ENCODE measurements around the gene NIPA2.

NIPA2 gene

DNA sequence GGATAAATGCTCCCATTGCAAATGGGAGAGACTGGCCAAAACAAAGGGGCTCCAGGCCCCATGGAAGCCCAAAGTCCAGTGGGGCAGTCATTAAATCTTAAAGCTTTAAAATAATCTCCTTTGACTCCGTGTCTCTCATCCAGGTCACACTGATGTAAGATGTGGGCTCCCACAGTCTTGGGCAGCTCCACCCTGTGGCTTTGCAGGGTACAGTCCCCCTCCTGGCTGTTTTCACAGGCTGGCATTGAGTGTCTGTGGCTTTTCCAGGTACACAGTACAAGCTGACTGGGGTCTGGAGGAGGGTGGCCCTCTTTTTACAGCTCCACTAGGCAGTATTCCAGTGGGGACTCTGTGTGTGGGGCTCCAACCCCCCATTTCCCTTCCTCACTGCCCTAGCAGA, 45.9 kb downstream of the NIPA2 start:
- CTCF ChIA-PET, result no interaction called here
- DNase-seq (ENCODE audit: extremely low spot score), result no peak
- POLR2A ChIA-PET, result no interaction called here
- TF ChIP-seq TARDBP (IDR thresholded peaks at IDR 0.05), result no peak
- no peak for TF ChIP-seq FOXA1 (IDR thresholded peaks at IDR 0.05)
- no peak for TF ChIP-seq L3MBTL2 (conservative IDR thresholded peaks at IDR 0.05)
- no peak for TF ChIP-seq ZNF384 (IDR thresholded peaks at IDR 0.05)
- TF ChIP-seq, protein P1, sequence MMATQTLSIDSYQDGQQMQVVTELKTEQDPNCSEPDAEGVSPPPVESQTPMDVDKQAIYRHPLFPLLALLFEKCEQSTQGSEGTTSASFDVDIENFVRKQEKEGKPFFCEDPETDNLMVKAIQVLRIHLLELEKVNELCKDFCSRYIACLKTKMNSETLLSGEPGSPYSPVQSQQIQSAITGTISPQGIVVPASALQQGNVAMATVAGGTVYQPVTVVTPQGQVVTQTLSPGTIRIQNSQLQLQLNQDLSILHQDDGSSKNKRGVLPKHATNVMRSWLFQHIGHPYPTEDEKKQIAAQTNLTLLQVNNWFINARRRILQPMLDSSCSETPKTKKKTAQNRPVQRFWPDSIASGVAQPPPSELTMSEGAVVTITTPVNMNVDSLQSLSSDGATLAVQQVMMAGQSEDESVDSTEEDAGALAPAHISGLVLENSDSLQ (IDR thresholded peaks at IDR 0.05), result no peak
- no peak for TF ChIP-seq FOXK2 (IDR thresholded peaks at IDR 0.05)
- TF ChIP-seq FOXM1 (IDR thresholded peaks at IDR 0.05; ENCODE audit: borderline replicate concordance), result no peak
- no peak for TF ChIP-seq ARNT (IDR thresholded peaks at IDR 0.05)
- no peak for TF ChIP-seq CTBP1 (IDR thresholded peaks at IDR 0.05; ENCODE audit: borderline replicate concordance)
- no peak for TF ChIP-seq NFRKB (IDR thresholded peaks at IDR 0.05)
- TF ChIP-seq LEF1 (IDR thresholded peaks at IDR 0.05; ENCODE audit: borderline replicate concordance), result no peak
- TF ChIP-seq HDGF (IDR thresholded peaks at IDR 0.05; ENCODE audit: borderline replicate concordance), result no peak
- TF ChIP-seq ELF4 (IDR thresholded peaks at IDR 0.05), result no peak

DNA sequence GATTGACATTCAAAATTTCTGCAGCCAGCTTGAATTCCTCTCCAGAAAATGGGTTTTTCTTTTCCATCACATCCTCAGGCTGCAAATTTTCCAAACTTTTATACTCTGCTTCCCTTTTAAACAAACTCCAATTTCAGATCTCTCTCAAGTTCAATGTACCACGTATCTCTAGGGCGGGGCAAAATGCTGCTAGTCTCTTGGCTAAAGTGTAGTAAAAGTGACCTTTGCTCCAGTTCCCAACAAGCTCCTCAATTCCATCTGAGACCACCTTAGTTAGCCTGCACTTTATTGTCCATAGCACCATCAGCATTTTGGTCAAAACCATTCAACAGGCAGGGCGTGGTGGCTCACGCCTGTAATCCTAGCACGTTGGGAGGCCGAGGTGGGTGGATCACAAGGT, 46.7 kb downstream of the NIPA2 start:
- POLR2A ChIA-PET, result no interaction called here
- TF ChIP-seq NFRKB (IDR thresholded peaks at IDR 0.05) (no peak), FOXK2 (IDR thresholded peaks at IDR 0.05) (no peak), TARDBP (IDR thresholded peaks at IDR 0.05) (no peak), LEF1 (IDR thresholded peaks at IDR 0.05; ENCODE audit: borderline replicate concordance) (no peak), FOXA1 (IDR thresholded peaks at IDR 0.05) (no peak), ZNF384 (IDR thresholded peaks at IDR 0.05) (no peak), HDGF (IDR thresholded peaks at IDR 0.05; ENCODE audit: borderline replicate concordance) (no peak), SP1 (IDR thresholded peaks at IDR 0.05) (no peak), BHLHE40 (IDR thresholded peaks at IDR 0.05; ENCODE audit: borderline replicate concordance) (no peak), L3MBTL2 (conservative IDR thresholded peaks at IDR 0.05) (no peak), ARNT (IDR thresholded peaks at IDR 0.05) (no peak), ELF4 (IDR thresholded peaks at IDR 0.05) (no peak)
- TF ChIP-seq, protein P1 (IDR thresholded peaks at IDR 0.05), result no peak
- no peak for DNase-seq (ENCODE audit: extremely low spot score)
- CTCF ChIA-PET, result no interaction called here

GRCh38 chr15:22887157-22887951, 48.9 kb downstream of the NIPA2 start:
- TF ChIP-seq SUZ12 (IDR thresholded peaks at IDR 0.05) (no peak), FOXM1 (IDR thresholded peaks at IDR 0.05; ENCODE audit: borderline replicate concordance) (no peak), FOXA1 (IDR thresholded peaks at IDR 0.05) (no peak), LEF1 (IDR thresholded peaks at IDR 0.05; ENCODE audit: borderline replicate concordance) (no peak), FOXK2 (IDR thresholded peaks at IDR 0.05) (no peak), BHLHE40 (IDR thresholded peaks at IDR 0.05; ENCODE audit: borderline replicate concordance) (no peak), ZNF384 (IDR thresholded peaks at IDR 0.05) (no peak), CTBP1 (IDR thresholded peaks at IDR 0.05; ENCODE audit: borderline replicate concordance) (no peak), HDGF (IDR thresholded peaks at IDR 0.05; ENCODE audit: borderline replicate concordance) (no peak), SP1 (IDR thresholded peaks at IDR 0.05) (no peak), L3MBTL2 (conservative IDR thresholded peaks at IDR 0.05) (no peak), NFRKB (IDR thresholded peaks at IDR 0.05) (no peak), ELF4 (IDR thresholded peaks at IDR 0.05) (no peak)
- TF ChIP-seq, protein P1 (IDR thresholded peaks at IDR 0.05), result no peak
- no peak for DNase-seq (ENCODE audit: extremely low spot score)
- CTCF ChIA-PET, result no interaction called here
- POLR2A ChIA-PET, result no interaction called here

DNA sequence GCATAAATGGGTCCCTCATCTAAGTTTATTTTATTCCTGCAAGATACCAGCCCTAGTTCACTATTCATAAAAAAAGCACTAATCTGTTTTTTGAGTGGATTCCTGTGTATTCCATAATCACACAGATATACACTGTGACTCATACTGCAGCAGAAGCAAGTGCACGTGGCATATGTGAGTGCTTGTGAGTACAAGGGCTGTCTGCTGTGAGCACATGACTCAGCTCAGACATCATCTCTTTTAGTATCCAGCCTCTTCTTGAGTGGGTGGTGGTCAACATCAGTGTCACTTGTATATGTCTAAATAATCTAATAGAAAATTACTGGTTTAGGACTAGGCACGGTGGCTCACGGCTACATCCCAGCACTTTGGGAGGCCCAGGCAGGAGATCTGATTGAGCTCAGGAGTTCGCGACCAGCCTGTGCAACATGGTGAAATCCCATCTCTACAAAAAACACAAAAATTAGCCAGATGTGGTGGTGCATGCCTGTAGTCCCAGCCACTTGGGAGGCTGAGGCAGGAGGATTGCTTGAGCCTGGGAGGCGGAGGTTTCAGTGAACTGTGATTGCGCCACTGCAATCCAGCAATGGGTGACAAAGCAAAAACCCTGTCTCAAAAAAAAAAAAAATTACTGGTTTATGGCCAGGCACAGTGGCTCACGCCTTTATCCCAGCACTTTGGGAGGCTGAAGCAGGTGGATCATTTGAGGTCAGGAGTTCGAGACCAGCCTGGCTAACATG, 49.8 kb downstream of the NIPA2 start:
- POLR2A ChIA-PET, result no interaction called here
- CTCF ChIA-PET, result no interaction called here
- TF ChIP-seq SP1 (IDR thresholded peaks at IDR 0.05), result no peak
- no peak for TF ChIP-seq LEF1 (IDR thresholded peaks at IDR 0.05; ENCODE audit: borderline replicate concordance)
- no peak for TF ChIP-seq TARDBP (IDR thresholded peaks at IDR 0.05)
- TF ChIP-seq FOXM1 (IDR thresholded peaks at IDR 0.05; ENCODE audit: borderline replicate concordance), result no peak
- TF ChIP-seq, protein P1 (IDR thresholded peaks at IDR 0.05), result no peak
- no peak for TF ChIP-seq CTBP1 (IDR thresholded peaks at IDR 0.05; ENCODE audit: borderline replicate concordance)
- no peak for TF ChIP-seq FOXA1 (IDR thresholded peaks at IDR 0.05)
- TF ChIP-seq HDGF (IDR thresholded peaks at IDR 0.05; ENCODE audit: borderline replicate concordance), result no peak
- no peak for DNase-seq (ENCODE audit: extremely low spot score)

DNA sequence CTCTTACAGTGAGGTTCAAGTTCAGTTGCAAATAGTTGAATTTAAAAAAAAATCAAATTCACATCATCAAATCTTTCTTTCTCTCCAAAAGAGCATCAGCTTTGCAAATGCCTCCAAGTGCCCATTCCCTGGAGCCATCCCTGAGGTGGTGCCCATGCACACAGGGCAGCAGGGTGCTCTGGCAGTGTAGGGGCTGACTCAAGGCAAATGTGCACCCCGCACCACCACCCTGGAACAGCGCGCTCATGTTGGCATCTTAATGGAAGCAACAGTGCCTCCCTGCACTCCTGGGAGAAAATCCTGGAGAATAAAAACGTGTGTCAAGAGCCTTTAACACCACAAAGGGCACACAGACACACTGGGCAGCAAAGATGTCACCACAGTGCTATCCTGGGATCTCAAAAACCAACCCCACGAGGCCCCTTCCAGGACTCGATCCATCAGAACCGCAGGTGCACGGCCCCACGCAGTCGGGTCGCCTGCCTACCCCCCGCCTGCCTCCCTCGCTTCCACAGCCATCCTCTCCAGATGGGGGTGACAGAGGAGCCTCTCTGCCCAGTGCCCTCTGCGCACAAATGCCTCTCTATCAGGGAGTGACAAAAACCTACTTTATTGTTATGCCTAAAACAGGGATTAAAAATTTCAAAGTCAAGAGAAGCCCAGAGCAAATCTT, 50.8 kb downstream of the NIPA2 start:
- no peak for DNase-seq (ENCODE audit: extremely low spot score)
- no peak for TF ChIP-seq L3MBTL2 (conservative IDR thresholded peaks at IDR 0.05)
- TF ChIP-seq BHLHE40 (IDR thresholded peaks at IDR 0.05; ENCODE audit: borderline replicate concordance), result no peak
- TF ChIP-seq TARDBP (IDR thresholded peaks at IDR 0.05), result no peak
- no peak for TF ChIP-seq HDGF (IDR thresholded peaks at IDR 0.05; ENCODE audit: borderline replicate concordance)
- no peak for TF ChIP-seq ZNF384 (IDR thresholded peaks at IDR 0.05)
- no peak for TF ChIP-seq ELF4 (IDR thresholded peaks at IDR 0.05)
- no peak for TF ChIP-seq FOXK2 (IDR thresholded peaks at IDR 0.05)
- no peak for TF ChIP-seq SP1 (IDR thresholded peaks at IDR 0.05)
- TF ChIP-seq LEF1 (IDR thresholded peaks at IDR 0.05; ENCODE audit: borderline replicate concordance), result no peak
- TF ChIP-seq FOXM1 (IDR thresholded peaks at IDR 0.05; ENCODE audit: borderline replicate concordance), result no peak
- TF ChIP-seq SUZ12 (IDR thresholded peaks at IDR 0.05), result no peak
- TF ChIP-seq CTBP1 (IDR thresholded peaks at IDR 0.05; ENCODE audit: borderline replicate concordance), result no peak
- no peak for TF ChIP-seq NFRKB (IDR thresholded peaks at IDR 0.05)
- ChIA-PET POLR2A (no interaction called here), CTCF (no interaction called here)
